HG03520 (cell line): ENCODE measurements around the gene DNAJC10.
"Not testable (repeated sequence)": the region's sequence is repeated elsewhere in the genome, so short reads cannot be mapped to it uniquely, and the experiment has no call there.

Experiments
- ATAC-seq: cut with Tn5 transposase; IDR thresholded peaks from one replicate; pipeline ENCODE4 v1.9.1; 2021; ENCODE audit warnings: mild to moderate bottlenecking, moderate library complexity; ENCODE audit not compliant: unreplicated experiment

The DNAJC10 gene

DNA sequence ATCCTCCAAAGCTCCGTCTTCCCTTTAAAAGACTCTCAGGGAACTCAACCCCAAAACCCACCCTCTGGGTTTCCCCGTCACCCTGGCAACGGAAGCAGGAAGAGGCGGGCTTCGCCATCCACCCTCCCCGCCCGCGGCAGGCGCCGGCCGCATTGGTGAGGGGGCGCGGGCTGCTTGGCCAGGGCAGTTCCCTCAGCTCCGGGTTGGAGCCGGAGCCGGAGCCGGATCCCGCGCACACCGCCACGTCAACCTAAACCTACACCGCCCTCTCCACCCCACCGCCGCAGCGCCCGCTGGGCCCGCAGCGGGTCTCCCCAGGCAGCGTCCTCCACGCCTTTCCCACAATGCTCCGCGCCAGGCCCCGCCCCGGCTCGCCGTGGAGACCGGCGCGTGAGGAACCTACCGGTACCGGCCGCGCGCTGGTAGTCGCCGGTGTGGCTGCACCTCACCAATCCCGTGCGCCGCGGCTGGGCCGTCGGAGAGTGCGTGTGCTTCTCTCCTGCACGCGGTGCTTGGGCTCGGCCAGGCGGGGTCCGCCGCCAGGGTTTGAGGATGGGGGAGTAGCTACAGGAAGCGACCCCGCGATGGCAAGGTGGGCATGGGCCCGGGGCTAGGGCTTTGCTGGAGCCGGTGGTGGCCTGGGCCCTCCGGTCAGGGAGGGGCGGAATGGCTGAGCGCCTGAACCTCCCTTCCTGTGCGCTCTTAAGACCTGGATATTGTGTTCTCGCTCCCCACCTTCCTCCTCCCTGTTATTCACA lies at the start of gene DNAJC10:
Gene DNAJC10 (plus strand): TSS at position 366 of the 758 bp plus-strand sequence. CDS start 1,830 bp downstream, outside the sequence.
- peak; percentile 78 for ATAC-seq

- ATAC-seq = peak; percentile 87
Measured at GRCh38 chr2:182666674-182667314, 49.3 kb upstream of the DNAJC10 start.

- peak; percentile 29 for ATAC-seq
Measured at GRCh38 chr2:182667315-182667695, 48.8 kb upstream of the DNAJC10 start.

DNA sequence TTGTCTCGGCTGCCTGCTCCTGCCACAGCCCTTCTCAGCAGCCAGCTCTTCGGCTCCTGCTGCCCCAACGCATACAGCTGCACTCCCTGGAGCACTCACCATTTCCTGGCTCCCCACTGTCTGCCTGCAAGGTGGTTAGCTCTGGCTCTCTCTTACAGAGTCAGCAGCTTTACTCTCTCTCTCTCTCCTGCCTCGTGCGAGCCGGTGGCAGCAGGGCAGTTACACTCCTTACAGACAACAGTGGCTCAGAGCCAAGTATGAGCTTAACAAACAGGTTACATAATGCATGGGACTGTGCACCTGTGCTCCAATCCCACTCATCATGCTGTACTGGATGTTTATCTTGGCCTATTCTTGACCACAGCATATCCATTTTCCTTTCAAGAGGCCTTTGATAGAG lies 47.4 kb upstream of the DNAJC10 start:
- ATAC-seq = no peak

DNA sequence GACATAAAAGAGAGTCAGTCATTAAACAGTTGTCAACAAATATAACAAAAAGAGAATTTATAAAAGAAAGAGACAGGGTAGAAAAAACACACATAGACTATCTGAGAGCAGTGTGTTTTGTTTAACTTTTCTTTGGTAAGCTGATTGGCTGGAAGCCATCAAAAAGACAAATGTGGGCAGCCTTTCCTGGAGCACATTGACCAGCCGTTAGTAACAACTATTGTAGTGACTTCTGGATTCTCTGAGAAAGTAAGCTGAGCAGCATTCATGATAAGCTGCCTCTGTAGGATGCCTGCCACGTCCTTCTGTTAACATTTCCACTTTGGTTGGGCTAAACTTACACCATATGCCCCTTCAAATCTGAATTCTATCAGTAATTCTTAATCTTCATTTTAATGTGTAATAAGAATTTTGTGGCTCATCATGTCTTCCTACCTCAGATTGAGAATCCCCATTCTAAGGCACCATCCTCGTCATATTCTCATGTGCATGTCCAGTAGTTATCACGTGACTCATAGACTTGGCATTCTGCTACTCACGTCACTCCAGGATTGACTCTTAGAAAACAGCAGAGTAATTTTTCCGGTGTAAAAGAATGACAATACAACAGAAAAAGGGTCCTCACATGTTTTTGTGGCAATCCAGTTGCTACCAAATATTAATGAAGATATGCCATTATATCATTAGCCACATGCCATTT lies 43.4 kb upstream of the DNAJC10 start:
- no peak for ATAC-seq

DNA sequence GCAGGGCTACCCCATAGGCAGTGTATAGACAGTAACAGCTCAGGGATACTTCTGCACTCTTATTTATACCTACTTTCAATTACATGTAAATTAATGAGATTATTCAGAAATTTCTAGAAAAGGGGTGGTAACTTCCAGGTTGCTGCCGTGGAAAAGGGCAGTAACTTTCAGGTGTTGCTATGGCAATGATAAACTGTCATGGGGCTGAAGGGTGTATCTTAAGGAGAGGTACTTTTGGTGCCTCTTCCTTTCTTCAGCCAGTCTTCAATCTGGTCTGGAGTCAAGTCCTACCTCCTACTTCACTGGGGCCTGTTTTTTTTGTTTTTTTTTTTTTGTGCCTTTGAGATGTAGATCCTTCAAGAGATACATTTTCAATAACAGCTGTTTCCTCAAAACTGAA lies 35.2 kb upstream of the DNAJC10 start:
- no peak for ATAC-seq

DNA sequence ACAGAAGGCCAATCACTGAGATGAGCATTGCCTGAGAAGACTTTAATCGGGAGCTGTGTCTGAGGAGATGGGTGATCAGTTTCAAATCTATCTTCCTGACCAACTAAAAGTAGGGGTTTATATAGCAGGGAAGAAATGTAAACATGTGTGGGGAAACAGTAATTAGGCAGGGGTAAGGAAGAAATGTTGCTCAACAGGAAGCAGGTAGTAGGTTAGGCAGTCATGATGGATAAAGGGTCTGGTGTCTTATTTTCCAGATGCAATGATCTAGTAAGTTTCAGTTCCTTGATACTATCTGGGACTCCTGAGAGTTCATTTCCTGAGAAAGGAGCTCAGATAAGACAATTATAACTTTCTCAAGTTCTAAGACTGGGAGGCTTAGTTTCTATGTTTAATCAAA lies 33.8 kb upstream of the DNAJC10 start:
- ATAC-seq = no peak

DNA sequence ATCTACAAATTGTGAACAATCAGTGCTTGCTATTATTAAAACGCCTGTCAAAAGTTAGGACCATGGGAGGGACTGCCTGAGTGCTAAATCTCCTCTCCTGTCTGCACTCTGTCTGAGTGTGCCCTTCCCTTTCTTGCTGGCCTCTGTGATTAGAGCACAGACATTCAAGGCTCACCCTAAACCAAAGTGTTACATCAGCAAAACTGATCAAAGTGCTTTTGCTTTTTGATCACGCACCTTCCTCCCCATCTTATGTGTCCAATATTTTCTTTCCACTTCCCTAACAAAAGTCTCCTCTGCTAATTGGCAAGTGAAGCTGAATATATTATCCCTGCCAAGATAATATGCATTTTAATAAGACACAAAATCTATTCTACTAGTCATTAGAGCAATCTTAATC lies 30.5 kb upstream of the DNAJC10 start:
- ATAC-seq = no peak

DNA sequence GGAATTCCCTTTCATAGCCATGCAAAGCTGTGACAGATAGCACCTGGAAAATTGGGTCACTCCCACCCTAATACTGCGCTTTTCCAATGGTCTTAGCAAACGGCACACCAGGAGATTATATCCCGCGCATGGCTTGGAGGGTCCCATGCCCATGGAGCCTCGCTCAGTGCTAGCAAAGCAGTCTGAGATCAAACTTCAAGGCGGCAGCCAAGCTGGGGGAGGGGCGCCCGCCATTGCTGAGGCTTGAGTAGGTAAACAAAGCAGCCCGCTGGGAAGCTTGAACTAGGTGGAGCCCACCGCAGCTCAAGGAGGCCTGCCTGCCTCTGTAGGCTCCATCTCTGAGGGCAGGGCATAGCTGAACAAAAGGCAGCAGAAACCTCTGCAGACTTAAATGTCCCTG lies 29.3 kb upstream of the DNAJC10 start:
- not testable (repeated sequence) for ATAC-seq

DNA sequence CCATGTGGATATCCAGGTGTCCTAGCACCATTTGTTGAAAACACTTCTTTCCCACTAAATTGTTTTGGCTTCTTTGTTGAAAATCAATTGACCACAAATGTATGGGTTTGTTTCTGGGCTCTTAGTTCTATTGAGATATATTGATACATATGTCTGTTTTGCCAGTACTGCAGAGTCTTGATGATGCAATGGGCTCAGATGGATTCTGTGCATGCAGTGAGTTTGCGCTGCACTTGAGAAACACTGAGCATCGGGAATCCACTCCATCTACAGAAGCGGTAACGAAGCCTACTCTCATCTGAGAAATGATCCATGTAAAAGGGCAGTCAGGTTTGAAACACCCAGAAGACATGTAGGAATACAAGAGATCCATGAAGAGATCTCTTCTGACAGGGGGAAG lies 21.9 kb upstream of the DNAJC10 start:
- no peak for ATAC-seq

GRCh38 chr2:182695776-182696175 lies 20.3 kb upstream of the DNAJC10 start:
- ATAC-seq = no peak

DNA sequence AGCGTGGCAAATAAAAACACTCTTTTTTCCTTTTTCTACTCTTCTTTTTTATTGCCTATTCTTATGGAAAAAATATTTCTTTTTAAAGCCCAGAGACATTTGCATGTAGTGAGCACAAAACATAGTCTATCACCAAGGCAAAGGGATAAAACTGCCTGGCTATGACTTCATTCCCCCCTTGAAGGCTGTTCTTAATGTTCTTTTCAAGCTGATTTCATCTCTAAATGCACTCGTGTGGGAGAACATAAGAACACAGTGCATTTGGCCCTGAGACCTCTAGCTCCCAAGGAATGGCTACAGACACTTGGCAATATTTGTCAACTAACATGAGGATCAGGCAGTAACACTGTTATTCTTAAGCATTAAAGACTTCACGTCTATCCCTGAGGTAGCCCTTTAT lies 17.4 kb upstream of the DNAJC10 start:
- no peak for ATAC-seq

GRCh38 chr2:182705761-182706160 lies 10.3 kb upstream of the DNAJC10 start:
- ATAC-seq = no peak

- no peak for ATAC-seq
Measured at GRCh38 chr2:182706751-182707150, 9.3 kb upstream of the DNAJC10 start.

DNA sequence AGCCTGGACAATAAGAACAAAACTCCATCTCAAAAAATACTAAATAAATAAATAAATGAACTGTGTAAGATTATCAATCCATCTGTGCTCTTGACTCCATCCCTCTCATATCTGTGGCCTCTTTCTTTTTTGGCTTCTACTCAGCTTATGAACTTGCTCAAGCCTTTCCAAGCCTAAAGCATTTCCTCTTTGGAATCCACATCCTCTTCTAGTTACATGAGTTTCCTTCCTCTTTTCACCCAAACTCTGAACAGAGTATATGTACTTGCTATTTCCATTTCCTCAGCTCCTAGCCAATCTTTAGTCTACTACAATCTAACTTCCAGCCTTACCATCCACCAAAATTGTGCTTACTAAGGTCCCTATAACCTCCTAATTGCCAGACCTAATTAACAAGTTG lies 2.5 kb upstream of the DNAJC10 start:
- ATAC-seq = no peak

DNA sequence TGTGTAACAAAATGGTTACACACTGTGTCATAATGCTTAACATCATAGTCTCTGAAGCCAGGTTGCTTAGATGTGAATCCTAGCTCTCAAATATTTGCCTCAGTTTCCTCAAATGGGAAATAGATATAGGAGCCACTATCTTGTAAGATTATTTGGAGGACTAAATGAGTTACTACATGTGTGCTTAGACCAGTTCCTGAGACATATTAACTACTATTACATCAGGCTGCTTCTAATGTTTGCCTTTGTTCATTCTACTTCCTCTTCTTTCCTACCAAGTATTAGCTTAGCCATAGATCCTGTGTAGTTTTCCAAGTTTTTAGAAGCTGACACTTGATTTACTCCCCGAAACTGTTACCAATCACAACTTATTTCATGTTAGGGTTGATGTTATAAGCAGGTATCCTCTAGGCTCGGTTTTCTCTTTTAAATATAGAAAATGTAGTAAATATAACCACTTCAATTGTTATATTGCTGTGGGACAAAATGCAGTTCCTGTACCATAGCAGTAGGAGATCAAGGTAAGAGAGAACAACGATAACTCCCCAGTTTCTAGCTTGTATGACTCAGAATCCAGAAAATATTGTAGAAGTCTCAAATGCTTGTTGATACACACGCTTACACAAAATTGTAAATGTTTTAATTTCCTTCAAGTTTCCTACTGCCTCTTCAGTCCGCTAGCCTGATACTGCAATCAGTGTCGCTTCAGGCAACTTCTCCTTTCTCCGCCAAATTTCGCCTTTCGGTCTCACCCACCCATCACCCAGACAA lies 751 bp upstream of the DNAJC10 start:
- ATAC-seq = peak; percentile 3

- no peak for ATAC-seq
Measured at GRCh38 chr2:182716650-182716979, 558 bp downstream of the DNAJC10 start.

- ATAC-seq = peak; percentile 44
Measured at GRCh38 chr2:182717416-182717815, 1.4 kb downstream of the DNAJC10 start.

GRCh38 chr2:182717816-182718215 lies 1.8 kb downstream of the DNAJC10 start:
- ATAC-seq = no peak

DNA sequence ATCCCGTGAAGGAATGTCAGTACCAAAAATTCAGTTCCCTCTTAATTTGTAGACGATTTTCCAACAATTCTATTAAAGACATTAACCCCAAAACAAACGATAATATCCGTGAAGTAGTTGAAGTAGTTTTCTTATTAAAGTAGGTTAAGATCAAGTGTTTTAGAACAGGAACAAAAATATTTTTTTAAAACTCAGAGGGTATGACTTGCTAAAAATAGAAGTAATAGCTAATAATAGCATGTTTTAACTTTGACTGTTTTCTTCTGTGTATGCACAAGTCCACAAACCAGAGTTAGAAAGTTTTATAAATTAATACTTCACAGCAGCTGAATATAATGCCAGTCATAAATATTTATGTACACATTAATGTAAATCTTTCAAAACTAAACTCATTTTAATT lies 2.4 kb downstream of the DNAJC10 start:
- no peak for ATAC-seq

- not testable (repeated sequence) for ATAC-seq
Measured at GRCh38 chr2:182719116-182719515, 3.1 kb downstream of the DNAJC10 start.
